ENCODE data around the gene EP400.
A peak's percentile ranks its signal among the peaks of the same experiment; 100 is the strongest.

EP400 gene
- 79.4 to 103 (median 87.6) reads per million in 4 experiments for total RNA-seq

GRCh38 chr12:131949431-131950181 lies at the start of gene EP400:
TSS of gene EP400 (plus strand) at chr12:131949942. CDS start at chr12:131960620, 10,678 bp downstream.
- peak; percentile 88 for DNase-seq

GRCh38 chr12:131900397-131900796 lies 49.3 kb upstream of the EP400 start:
- DNase-seq = no peak

GRCh38 chr12:131901431-131902331 lies 48.1 kb upstream of the EP400 start:
- no peak for DNase-seq

GRCh38 chr12:131902332-131903241 lies 47.2 kb upstream of the EP400 start:
- no peak for DNase-seq

GRCh38 chr12:131903270-131904255 lies 46.2 kb upstream of the EP400 start:
- DNase-seq = no peak

- no peak for DNase-seq
Measured at GRCh38 chr12:131904346-131904745, 45.4 kb upstream of the EP400 start.

- no peak for DNase-seq
Measured at GRCh38 chr12:131905081-131905629, 44.6 kb upstream of the EP400 start.

GRCh38 chr12:131905630-131906091 lies 44.1 kb upstream of the EP400 start:
- no peak for DNase-seq

- no peak for DNase-seq
Measured at GRCh38 chr12:131907379-131908091, 42.2 kb upstream of the EP400 start.

GRCh38 chr12:131908092-131909080 lies 41.4 kb upstream of the EP400 start:
- no peak for DNase-seq

GRCh38 chr12:131909081-131909751 lies 40.5 kb upstream of the EP400 start:
- DNase-seq = no peak

- DNase-seq = no peak
Measured at GRCh38 chr12:131909752-131910219, 40.0 kb upstream of the EP400 start.

- no peak for DNase-seq
Measured at GRCh38 chr12:131910302-131911027, 39.3 kb upstream of the EP400 start.

- no peak for DNase-seq
Measured at GRCh38 chr12:131911028-131911650, 38.6 kb upstream of the EP400 start.

- DNase-seq = no peak
Measured at GRCh38 chr12:131911851-131912477, 37.8 kb upstream of the EP400 start.

GRCh38 chr12:131912518-131913274 lies 37.0 kb upstream of the EP400 start:
- DNase-seq = no peak

All from effector CD8-positive, alpha-beta T cell (primary cell).